Stimulated activated CD8-positive, alpha-beta memory T cell treated with anti-CD3 and anti-CD28 coated beads, Interleukin-7, amount 100 ng/mL, for 48 hours (primary cell): Measurements from ENCODE around the gene ESRRA.

Source experiments
- DNase-seq, 2 donors: peaks; one replicate each; pipeline ENCODE4 v3.0.0-alpha.2; 2020; ENCODE audit warnings: low read depth in 1 of 2; ENCODE audit errors: extremely low read depth in 1 of 2

ESRRA gene

DNA sequence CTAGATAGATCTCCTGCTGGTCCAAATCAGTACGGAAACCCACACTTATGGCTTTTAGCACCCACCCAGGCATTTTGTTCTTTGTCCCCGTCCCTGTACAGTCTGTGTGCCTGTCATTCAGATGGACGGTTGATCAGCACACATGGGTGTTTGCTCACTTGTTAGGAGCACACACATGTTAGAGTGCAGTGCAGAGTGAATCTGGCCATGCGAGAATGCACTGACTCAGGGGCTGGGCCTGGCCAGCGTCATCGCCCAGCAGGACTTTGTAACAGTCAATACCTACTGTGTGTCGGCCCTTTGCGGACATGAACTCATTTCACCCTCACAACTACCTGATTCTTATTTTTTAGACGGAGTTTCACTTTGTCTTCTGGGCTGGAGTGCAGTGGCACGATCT lies 57.0 kb downstream of the ESRRA start:
- DNase-seq = no peak

DNA sequence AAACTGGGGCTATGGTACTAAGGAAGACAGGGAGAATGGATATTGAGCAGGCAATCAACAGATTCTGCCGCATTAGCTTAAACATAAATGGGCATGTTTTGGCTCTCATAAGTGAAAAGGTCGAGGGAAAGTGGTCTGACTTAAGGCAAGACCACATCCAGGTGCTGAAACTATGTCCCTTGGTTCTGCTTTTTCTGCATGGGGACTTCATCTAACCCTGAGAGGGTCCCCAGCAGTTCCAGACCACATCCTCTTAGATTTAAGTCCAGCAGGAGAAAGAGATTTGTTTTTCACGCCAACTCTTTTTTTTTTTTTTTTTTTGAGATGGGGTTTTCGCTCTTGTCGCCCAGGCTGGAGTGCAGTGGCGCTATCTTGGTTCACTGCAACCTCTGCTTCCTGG lies 59.1 kb downstream of the ESRRA start:
- no peak for DNase-seq

DNA sequence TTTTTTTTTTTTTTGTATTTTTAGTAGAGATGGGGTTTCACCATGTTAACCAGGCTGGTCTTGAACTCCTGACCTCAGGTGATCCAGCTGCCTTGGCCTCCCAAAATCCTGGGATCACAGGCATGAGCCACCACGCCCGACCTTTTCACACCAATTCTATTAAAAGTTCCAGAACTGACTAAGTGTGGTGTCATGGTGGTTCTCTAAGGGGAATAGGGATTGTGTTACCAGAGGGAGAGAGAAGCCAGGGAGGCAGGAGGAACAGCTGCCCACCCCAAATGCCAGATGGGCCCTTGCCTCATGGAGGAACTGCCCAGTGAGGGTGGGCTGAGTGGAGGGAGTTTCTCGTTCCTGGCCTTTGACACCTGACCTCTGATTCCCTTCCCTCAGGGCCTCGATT lies 59.6 kb downstream of the ESRRA start:
- DNase-seq = no peak
